Mucosa of stomach (tissue), 1 donor: ENCODE data around the gene KLRD1.
"Not testable (repeated sequence)": the region's sequence is repeated elsewhere in the genome, so short reads cannot be mapped to it uniquely, and the experiment has no call there.

Experiments used
- H3K27me3 ChIP-seq: one replicate; pipeline ENCODE4 v1.7.0; 2013; ENCODE audit warnings: mild to moderate bottlenecking, low read length; ENCODE audit not compliant: control insufficient read depth, insufficient read depth
- H3K36me3 ChIP-seq: one replicate; pipeline ENCODE4 v1.7.0; 2013; ENCODE audit warnings: low read length; ENCODE audit not compliant: control insufficient read depth, insufficient read depth
- H3K4me1 ChIP-seq: one replicate; pipeline ENCODE4 v1.7.0; 2013; ENCODE audit warnings: mild to moderate bottlenecking, low read length; ENCODE audit not compliant: control insufficient read depth, insufficient read depth
- H3K4me3 ChIP-seq: one replicate; pipeline ENCODE4 v1.7.0; 2013; ENCODE audit warnings: low read length
- H3K9ac ChIP-seq: one replicate; pipeline ENCODE4 v1.7.0; 2013; ENCODE audit warnings: mild to moderate bottlenecking, low read length, moderate library complexity
- H3K9me3 ChIP-seq: one replicate; pipeline ENCODE4 v1.7.0; 2013; ENCODE audit warnings: mild to moderate bottlenecking, low read length, moderate library complexity; ENCODE audit not compliant: control insufficient read depth
- donor health status: Pancreatic carcinoma.

Gene KLRD1

DNA sequence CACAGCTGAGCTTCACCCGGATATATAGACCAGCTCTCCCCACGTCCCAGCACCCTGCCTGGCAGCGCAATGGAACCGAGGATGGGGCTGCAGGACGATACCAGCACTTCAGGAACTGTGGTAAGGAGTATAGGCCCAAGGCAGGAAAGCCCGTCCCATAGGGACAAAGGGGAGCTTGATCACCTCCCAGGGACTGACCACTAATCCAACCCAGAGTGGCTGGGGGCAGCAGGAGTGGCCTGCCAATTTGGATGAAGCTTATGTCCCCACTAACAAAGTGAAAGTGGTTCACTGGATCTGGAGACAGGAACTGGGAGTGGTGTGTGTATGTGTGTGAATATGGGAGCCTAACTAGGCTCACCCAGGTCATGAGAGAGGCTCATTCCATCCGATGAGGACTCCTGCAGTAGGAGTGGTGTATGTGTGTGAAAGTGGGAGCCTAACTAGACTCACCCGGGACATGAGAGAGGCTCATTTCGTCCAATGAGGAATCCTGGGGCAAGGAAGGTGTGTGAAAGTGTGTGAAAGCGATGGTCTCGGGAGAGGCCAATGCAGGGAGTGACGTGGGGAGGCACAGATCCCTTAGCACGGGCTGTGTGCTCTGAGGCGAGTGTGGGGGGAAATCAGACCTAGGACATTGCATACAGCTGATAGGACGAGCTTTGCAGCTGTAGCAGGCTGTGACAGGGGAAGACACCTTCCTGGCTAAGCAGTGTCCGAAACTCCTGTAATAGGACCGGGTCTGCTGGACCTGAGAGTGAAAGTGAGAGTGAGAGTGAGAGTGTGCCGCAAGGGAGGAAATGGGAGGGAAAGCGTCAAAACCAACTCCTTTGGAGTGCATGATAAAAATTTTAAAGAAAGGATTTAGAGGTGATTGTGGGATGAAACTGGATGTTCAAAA, 56.5 kb downstream of the KLRD1 start:
- Histone ChIP-seq H3K9ac (peak overlapping the region; percentile 85), H3K9me3 (no peaks in the 10 kb centered on the region), H3K27me3 (no peaks in the 10 kb centered on the region), H3K4me1 (peaks cover 45% of the 10 kb centered on the region), H3K4me3 (peak overlapping the region; percentile 68), H3K36me3 (no peaks in the 10 kb centered on the region)

DNA sequence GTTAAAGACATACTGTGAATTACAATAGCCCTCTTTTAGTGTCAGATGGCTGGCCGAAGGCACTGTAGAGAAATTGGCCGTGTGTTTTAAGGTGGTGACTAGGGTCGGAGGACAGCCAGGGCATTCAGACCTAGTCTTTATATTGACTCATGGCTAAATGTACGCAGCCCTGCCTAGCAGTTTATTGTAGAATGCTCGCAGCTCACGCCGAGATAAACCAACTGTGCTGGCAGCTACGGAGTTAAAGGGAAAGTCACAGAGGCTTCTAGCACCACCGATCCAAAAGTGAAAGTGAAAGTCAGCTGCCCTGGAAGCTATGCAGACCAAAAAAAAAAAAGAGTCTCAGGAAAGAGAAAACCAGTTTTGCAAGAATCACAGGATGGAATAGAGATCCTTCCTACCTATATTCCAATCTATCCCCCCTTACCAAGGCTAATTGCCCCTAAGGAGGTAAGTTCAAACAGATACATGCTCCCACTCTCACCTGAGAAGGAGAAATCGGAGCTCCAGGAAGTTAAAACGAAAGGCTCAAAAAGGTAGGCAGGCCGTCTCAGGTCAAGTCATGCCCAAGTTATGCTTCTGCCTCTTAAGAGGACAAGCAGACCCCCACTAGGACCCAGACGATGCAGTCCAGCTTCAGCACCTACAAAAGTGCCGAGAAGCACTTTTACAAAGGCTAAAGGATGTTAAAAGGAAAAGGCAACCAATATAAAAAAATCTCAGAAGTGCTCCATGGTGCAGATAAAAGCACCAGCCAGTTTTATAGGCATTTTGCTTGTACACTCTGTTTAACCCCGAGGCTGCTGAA, 57.3 kb downstream of the KLRD1 start:
- Histone ChIP-seq H3K9ac (peak overlapping the region; percentile 85), H3K36me3 (no peaks in the 10 kb centered on the region), H3K27me3 (no peaks in the 10 kb centered on the region), H3K4me3 (peak overlapping the region; percentile 68), H3K9me3 (no peaks in the 10 kb centered on the region), H3K4me1 (peaks cover 45% of the 10 kb centered on the region)

DNA sequence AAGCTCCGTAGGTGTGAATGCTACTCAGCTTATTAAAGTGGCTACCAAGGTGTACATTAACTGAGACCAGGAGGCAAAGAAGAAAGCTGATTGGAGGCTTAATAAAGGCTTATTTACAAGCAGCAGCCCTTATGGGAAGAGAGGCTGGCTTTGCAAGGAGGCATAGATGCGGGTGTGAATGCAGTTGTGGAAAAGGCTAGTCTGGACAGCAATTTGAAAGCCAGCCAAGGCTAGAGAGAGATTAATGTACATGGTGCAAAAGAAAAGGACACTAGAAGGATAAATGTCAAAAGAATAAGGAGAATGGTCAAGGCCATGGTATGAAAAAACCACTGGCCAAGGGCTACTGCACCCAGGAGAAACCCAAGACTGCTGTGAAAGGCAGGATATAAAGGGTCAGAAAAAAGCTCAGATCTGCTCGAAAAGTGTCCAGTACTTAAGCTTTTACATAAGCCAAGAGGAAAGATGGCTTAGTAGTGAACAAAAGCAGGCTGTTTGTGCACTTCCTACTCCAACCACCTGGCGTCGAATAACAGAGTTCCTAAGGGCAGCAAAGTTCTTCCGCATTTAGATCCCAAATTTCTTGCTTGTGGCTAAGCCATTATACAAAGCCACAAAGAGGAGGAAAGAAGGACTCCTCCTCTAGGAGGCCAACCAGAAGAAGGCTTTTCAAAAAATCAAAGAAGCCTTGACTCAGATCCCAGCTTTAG, 58.2 kb downstream of the KLRD1 start:
- H3K9me3 ChIP-seq: no peaks in the 10 kb centered on the region
- H3K27me3 ChIP-seq: no peaks in the 10 kb centered on the region
- no peaks in the 10 kb centered on the region for H3K36me3 ChIP-seq
- peaks cover 45% of the 10 kb centered on the region for H3K4me1 ChIP-seq
- H3K9ac ChIP-seq: peak overlapping the region; percentile 85
- peak overlapping the region; percentile 68 for H3K4me3 ChIP-seq

DNA sequence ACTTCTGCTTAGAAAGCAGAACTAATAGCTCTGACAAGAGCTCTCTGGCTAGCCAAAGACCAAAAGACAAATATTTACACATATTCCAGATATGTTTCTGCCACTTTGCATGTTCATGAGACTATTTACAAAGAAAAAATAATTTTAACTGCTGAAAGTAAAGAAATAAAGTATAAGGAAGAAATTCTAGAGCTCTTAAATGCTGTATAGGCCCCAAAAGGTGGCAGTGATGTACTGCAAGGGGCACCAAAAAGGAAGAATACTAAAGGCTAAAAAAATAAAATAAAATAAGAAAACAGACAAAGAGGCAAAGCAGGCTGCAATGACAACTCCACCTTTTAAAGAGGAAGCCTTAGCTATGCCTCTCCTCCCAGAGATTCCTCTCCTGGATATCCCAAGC, 59.2 kb downstream of the KLRD1 start:
- Histone ChIP-seq H3K9ac (no peak overlapping the region), H3K4me1 (peaks cover 42% of the 10 kb centered on the region), H3K36me3 (no peaks in the 10 kb centered on the region), H3K9me3 (no peaks in the 10 kb centered on the region), H3K4me3 (no peak overlapping the region), H3K27me3 (no peaks in the 10 kb centered on the region)

DNA sequence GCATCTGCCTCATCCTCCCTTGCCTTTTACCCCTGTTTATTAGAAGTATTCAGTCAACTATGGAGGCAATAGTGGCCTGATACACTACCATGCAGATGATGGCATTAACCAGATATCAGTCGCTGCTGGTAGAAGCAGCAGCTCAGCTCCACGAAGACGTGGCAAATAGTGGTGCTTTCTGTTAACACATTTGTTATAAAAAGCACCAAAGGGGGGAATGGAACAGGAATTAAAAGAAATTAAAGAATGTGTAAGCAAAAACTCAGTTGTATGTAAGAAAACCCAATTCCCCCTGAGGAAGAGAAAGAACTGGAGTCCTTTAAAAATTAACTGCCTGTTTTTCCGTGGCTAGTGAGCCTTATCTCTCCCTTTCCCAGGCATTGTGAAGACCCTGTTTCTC, 60.0 kb downstream of the KLRD1 start:
- peaks cover 42% of the 10 kb centered on the region for H3K4me1 ChIP-seq
- not testable (repeated sequence) for H3K9ac ChIP-seq, H3K27me3 ChIP-seq, H3K9me3 ChIP-seq, H3K4me3 ChIP-seq, H3K36me3 ChIP-seq

DNA sequence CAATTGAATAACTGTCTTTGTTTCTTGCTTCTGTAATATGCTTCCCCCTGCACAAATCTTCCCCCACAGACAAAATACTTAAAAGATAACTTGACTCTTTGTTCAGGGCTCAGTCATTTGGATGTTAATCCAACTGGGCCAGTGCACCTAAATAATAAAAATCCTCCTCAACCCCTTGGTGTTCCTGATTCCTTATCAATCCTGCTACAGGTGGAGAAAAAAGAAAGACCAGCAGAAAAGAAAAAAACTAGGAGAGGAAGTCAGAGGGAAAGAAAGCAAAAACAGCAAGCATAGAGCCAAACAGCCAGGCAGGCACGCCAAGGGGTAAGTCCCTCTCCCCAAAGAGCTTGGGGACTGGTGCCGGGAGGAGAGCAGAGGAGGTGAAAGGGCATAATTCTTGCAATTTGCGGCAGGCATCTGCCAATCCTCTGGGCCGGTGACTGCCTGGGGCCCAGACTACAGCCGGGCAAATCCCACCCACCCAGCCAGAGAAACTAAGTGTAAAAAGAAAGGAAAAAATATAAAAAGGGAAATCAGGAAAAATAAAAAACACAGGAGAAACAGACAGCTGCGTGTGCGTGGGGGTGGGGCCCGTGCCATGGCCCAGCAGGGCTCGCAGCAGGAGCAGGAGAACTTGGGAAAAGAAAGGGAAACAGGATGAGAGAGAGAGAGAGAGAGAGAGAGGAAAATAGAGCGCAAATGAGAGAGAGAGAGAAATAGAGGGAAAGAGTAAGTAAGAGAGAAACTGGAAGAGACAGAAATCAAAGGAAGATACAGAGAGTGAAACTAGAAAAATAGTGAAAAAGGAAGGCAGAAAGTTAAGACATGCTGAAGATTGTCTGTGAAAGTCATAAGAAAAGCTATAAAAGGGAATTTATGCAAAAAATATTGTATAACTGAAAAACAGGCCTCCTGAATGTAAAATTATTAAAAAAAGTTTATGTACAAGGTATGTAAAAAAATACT, 60.8 kb downstream of the KLRD1 start:
- H3K9me3 ChIP-seq: no peaks in the 10 kb centered on the region
- H3K9ac ChIP-seq: no peak overlapping the region
- no peak overlapping the region for H3K4me3 ChIP-seq
- peaks cover 38% of the 10 kb centered on the region for H3K4me1 ChIP-seq
- H3K27me3 ChIP-seq: no peaks in the 10 kb centered on the region
- no peaks in the 10 kb centered on the region for H3K36me3 ChIP-seq

DNA sequence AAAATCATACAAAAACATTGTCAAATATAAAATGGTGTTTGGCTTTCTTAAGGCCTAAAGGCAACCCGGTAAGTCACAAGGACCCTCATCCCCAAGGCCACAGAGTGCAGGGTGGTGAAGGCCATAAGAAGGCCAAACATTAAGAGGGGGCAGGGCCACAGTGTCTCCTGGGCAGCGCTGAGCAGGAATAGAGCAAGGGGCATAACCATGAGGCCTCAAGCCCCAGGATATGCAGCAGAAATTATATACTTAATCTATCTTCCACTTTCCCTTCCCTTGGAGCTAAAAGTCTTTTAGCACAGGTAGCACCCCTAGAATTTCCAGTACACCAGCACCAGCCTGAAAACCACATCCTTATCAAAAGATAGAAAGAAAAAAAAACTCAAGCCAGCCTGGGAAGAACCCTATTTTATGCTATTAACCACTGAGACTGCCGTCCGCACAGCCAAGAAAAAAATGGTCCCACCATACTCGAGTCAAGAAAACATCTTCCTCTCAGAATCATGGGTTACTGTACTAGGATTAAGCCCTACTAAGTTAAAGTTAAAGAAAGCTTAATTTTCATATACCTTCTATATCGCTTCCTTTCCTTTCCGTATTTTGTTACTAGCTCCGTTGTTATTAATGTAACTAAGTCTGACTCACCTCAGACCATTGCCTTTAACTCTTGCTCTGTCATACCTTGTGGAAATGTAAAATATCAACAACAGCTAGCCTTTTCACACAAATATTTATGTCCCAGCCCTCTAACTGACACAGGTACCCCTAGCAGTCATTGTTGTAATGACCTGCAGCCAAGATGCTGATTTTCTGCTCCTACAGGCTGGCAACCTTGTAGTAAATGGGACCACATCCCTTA, 62.1 kb downstream of the KLRD1 start:
- H3K4me1 ChIP-seq: peaks cover 29% of the 10 kb centered on the region
- H3K9me3 ChIP-seq: no peaks in the 10 kb centered on the region
- no peaks in the 10 kb centered on the region for H3K36me3 ChIP-seq
- H3K9ac ChIP-seq: no peak overlapping the region
- no peaks in the 10 kb centered on the region for H3K27me3 ChIP-seq
- no peak overlapping the region for H3K4me3 ChIP-seq

DNA sequence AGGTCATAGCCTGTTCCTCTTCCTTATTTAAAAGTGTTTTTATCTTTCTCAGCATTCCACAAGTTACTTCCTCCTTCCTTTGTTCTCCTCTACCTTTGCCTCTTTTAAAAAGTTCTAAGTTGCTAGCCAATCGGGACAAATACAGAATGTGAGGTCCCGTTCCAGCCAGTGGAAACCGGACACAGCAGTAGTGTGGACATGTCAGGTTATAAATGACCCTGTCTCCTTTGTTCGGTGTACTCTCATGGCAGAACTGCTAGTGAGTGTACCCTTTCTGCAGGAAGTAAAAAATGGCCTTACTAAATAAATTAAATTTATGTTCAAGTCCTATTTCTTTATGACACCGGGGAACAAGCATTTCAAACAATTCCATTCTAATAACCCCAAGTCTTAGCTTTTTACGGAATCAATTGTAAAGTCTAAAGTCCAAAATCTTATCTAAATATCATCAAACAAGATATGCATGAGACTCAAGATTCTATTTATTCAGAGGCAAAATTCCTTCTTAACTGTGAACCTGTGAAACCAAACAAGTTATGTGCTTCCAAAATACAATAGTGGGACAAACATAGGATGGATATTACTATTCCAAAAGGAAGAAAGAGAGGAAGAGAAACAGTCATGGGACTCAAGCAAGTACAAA, 64.3 kb downstream of the KLRD1 start:
- peaks cover 12% of the 10 kb centered on the region for H3K4me1 ChIP-seq
- H3K4me3 ChIP-seq, H3K36me3 ChIP-seq, H3K27me3 ChIP-seq, H3K9me3 ChIP-seq, H3K9ac ChIP-seq: not testable (repeated sequence)

DNA sequence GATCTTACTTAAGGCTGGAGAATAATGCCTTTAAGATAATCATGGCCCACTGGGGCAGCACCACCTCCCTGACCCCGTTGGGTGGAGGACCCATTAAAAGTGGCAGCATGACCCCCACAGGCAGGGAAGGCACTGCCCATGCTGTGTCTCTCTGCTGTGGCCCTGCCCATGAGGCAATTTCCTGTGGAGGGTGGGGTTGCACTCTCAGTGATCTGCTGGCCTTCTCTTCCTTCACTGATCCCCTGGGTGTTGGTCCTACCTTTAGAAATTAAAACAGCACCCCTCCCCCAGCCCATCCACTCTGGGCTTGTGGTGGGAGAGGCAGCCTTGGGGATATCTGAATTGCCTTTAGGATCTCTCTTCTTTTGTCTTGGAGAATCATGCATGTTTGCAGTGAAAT, 64.9 kb downstream of the KLRD1 start:
- Histone ChIP-seq H3K36me3 (no peaks in the 10 kb centered on the region), H3K4me3 (no peak overlapping the region), H3K9me3 (no peaks in the 10 kb centered on the region), H3K9ac (no peak overlapping the region), H3K27me3 (no peaks in the 10 kb centered on the region), H3K4me1 (peaks cover 12% of the 10 kb centered on the region)

DNA sequence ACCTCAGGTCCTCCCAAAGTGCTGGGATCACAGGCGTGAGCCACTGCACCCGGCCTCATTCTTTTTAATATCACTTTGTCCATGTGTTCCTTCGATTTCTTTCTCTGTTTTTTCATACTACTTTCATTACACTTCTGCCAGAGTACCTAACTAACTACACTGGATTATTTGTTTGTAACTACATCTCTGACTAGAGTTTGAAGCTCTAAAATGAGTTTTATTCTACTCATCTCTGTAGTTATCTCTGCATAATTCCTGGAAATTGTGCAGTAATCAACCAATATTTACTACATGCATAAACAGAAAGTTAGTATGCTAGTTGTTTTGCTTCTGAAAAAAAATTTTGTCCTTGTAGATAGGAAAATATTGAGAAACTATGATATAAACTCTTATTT, 67.0 kb downstream of the KLRD1 start:
- Histone ChIP-seq H3K36me3 (no peaks in the 10 kb centered on the region), H3K4me1 (peaks cover 12% of the 10 kb centered on the region), H3K9ac (no peak overlapping the region), H3K9me3 (no peaks in the 10 kb centered on the region), H3K27me3 (no peaks in the 10 kb centered on the region), H3K4me3 (no peak overlapping the region)
